ENCODE data around the gene ADGRL3.

GRCh38 chr4:61934198-61934597 lies 734.1 kb downstream of the ADGRL3 start:
- TF ChIP-seq CTCF (IDR thresholded peaks at IDR 0.05) (no peak), EZH2 (IDR thresholded peaks at IDR 0.05) (no peak)

Measured in neural progenitor cell (in vitro differentiated cells).